ENCODE measurements around the gene SCG5.
"Not testable (repeated sequence)": the region's sequence is repeated elsewhere in the genome, so short reads cannot be mapped to it uniquely, and the experiment has no call there.

SCG5 gene

DNA sequence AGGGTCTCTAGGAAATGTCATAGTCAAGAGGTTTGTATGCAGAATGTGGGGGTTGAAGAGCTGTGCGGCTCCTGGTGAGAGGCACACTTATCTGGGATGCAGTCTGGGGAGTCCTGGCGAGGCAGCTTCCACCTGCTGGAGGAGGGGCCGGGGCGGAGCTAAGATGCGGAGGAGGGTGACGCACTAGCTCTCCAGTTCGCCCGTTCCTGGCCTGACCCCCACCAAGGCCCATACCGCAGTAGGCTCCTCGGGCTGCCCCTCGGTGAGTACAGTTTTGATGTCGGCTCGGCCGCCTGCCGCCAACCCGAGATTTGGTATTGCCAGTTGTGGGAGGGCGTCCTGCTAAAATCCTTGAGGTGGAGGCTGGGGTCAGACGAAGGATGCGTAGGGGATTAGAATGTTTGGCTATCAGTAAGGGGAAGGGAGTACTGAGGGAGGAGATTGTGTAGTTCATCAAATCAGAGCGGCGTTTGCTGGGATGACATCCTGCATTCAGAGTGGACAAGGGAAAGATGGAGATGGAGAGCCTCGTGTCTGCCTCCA lies at the start of gene SCG5:
Gene SCG5, plus strand, starts transcription at position 194 of the 543 bp plus-strand sequence. CDS start 1,883 bp downstream, outside the sequence.
- in situ Hi-C loops (cut with HindIII; ENCODE audit: low sequenced_read_pairs), result no loop called here

- in situ Hi-C loops (cut with HindIII; ENCODE audit: low sequenced_read_pairs), result not testable (repeated sequence)
These were observed 48.4 kb upstream of the SCG5 start, which contains the start of gene GOLGA8N for GRCh38 chr15:32593151-32593550. Gene GOLGA8N (plus strand): TSS chr15:32593456.

GRCh38 chr15:32609518-32609917 lies 32.0 kb upstream of the SCG5 start:
- in situ Hi-C loops (cut with HindIII; ENCODE audit: low sequenced_read_pairs), result not testable (repeated sequence)

DNA sequence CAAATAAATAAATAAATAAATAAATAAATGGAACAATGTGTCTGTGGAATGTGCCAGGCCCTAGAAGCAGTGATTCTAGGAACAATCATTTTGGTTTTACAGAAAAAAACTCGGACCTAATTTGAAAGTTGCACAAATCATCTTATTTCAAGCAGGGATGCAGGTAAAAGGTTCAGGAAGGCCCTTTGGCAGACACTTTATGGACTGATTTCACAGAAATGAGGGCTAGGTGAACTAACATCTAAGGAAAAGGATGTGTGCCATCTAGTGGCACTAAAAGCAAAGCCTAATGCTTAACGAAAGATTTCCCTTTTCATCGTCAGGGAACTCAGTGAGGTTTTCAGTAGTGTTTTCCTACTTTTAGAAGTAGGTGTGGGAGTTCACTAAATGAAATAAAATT lies 30.8 kb upstream of the SCG5 start:
- in situ Hi-C loops (cut with HindIII; ENCODE audit: low sequenced_read_pairs), result not testable (repeated sequence)

GRCh38 chr15:32614712-32615050 lies 26.8 kb upstream of the SCG5 start:
- in situ Hi-C loops (cut with HindIII; ENCODE audit: low sequenced_read_pairs), result not testable (repeated sequence)

DNA sequence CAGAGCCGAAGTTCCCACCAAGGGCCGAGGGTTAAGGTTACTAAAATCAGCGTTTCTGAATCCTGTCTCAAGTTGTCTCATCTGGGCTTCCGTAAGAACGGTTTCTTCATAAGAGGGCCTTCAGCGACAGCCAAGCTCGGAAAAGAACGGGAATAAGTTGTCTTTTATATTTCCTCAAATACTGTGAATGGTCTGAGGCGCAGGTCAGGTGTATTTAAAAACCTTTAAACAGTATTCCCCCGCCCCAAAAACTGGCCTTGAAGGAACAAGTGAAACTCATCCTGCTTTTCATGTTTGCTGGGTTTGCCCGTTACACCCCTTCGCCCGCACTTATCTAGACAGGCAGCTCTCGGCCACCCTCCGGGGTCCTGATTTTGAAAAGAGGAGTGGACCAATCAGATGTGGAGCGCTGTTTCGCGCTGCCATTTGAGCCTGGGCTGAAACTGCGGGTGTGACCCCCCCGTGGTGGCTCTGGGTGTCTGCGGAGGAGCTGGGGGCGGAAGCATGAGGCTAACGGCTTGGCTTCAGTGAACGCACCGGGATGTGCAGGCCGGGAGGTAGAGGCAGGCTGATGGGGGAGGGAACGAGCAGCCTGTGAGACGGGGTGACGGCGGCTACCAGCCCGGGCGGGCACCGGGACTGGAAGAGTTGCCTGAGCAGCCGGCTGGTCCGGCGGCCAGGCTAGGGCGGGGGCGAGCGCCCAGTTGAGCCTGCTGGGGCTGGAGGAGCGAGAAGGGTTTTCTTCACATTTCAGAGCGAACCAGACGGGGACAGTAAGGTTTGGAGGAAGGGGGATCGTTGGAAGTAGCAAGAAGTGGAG lies 26.2 kb upstream of the SCG5 start, which contains the start of gene ARHGAP11A:
Gene ARHGAP11A, plus strand, starts transcription at position 454 of the 820 bp plus-strand sequence. CDS start 708 bp downstream, outside the sequence.
- in situ Hi-C loops (cut with HindIII; ENCODE audit: low sequenced_read_pairs), result not testable (repeated sequence)

DNA sequence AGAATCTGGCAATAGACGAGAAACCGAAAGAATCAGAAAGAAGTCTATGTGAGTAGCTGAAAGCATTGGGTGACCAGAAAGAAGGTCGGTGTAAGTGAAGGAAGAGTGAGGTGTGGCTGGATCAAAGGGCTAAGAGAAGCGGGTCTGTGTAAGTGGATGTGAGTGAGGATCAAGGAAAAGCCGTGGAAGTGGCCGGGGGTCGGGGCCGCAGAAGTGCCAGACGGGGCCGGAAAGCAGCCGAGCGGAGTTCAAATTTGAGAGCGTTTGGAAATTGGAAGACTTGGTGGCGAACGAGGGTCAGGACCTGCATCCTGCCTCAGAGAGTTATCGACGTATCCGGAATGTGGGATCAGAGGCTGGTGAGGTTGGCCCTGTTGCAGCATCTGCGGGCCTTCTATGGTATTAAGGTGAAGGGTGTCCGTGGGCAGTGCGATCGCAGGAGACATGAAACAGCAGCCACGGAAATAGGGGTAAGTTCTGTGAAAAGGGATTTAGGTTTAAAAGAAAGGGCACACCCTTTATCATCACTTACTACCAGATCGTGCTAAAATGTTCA lies 25.6 kb upstream of the SCG5 start:
- in situ Hi-C loops (cut with HindIII; ENCODE audit: low sequenced_read_pairs), result not testable (repeated sequence)

GRCh38 chr15:32636410-32636809 lies 5.1 kb upstream of the SCG5 start:
- in situ Hi-C loops (cut with HindIII; ENCODE audit: low sequenced_read_pairs), result no loop called here

DNA sequence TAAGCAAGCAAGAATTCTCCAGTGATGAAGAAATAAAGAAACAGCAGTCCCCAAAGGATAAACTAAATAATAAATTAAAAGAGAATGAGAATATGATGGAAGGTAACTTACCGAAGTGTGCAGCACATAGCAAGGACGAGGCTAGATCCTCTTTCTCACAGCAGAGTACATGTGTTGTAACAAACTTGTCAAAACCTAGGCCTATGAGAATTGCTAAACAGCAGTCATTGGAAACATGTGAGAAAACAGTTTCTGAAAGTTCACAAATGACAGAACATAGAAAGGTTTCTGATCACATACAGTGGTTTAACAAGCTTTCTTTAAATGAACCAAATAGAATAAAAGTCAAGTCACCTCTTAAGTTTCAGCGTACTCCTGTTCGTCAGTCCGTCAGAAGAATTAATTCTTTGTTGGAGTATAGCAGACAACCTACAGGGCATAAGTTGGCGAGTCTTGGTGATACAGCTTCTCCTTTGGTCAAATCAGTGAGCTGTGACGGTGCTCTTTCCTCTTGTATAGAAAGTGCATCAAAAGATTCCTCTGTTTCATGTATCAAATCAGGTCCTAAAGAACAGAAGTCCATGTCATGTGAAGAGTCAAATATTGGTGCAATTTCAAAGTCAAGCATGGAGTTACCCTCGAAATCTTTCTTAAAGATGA lies 4.5 kb upstream of the SCG5 start:
- in situ Hi-C loops (cut with HindIII; ENCODE audit: low sequenced_read_pairs), result no loop called here

DNA sequence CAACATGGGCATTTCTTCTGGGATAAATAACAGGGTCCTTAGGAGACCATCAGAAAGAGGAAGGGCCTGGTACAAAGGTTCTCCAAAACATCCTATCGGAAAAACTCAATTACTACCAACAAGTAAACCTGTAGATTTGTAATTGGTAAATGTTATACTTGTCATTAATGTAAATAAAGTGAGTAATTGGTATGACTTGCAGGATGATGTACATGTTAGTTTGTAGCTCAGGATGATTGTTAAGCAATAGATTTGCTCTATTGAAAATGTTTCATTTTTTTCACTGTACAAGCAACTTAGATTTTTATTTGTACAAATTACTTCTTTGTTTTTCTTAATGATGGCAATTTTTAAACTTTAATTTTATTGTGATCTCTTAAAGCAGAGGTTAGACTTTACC lies 3.8 kb upstream of the SCG5 start:
- in situ Hi-C loops (cut with HindIII; ENCODE audit: low sequenced_read_pairs), result no loop called here

GRCh38 chr15:32642667-32643435 lies 1.3 kb downstream of the SCG5 start:
- in situ Hi-C loops (cut with HindIII; ENCODE audit: low sequenced_read_pairs), result no loop called here

DNA sequence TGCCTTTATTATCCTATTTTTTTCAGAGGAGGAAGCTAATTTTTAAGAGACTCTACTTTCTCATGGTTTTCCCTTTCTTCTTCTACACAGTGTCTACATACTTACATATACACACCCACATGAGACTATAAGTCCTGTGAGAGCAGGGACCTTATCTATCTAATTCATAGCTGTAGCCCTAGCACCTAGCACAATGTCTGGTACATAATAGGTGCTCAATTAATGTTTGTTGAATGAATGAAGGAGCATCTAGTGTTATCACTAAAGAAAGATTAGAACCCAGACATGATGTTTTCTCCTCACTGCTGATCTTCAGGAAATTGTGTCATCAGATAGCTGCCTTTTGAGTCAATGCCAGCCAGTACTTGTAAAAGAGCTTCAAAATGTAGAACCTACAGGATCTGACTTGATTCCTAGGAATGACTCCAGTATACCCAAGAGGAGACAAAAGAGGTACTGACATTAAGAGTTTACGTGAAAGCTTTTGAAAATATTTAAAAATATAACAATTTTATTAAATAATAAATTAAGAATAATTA lies 2.5 kb downstream of the SCG5 start:
- in situ Hi-C loops (cut with HindIII; ENCODE audit: low sequenced_read_pairs), result no loop called here

- in situ Hi-C loops (cut with HindIII; ENCODE audit: low sequenced_read_pairs), result no loop called here
These were observed 4.8 kb downstream of the SCG5 start for GRCh38 chr15:32646291-32646690.

DNA sequence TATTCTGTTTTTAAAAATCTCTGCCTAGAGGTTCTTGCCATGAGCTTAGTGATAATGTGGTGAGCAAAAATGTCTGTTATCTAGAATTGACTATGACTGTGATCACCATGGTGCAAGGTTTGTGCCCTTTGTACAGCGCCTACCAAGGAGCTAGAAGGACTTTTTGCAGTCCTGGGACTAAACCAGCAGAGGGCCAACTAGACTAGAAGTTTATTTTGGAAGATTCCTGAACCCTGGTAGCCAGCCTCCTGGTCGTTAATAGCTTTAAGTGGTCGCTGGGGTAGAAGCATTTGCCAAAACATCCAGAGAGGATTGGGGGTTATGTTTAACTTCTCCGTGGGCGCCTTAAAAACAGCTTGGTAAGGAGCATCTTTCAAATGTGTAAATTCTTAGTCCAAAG lies 7.8 kb downstream of the SCG5 start:
- in situ Hi-C loops (cut with HindIII; ENCODE audit: low sequenced_read_pairs), result no loop called here

DNA sequence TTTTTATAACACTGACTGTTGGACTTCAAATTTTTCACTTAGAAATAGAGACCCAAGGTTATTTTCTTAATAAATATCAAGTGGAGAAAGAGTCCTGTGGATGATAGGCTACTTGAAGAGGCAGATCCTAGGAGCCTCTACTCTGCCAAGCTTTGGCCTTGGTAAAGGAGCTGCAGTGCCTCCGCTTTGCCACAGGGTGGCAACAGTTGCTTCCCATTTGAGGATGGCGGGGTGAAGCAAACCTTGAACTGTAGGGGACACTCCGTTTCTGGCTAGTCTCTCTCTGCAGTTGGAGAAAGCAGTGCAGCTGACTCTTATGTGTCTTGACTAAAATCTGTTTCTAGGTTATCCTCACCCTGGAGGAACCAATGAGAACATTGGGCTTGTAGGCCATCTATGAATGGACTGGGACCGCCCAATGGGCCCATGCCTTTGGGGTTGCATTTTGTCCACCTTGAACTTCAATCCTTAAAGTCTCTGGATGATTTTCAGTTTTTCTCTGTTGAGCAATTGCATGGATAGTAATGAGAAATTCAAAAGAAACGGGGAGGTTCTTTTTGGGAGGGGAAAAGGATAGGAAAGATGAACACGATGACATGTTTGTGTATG lies 9.8 kb downstream of the SCG5 start:
- in situ Hi-C loops (cut with HindIII; ENCODE audit: low sequenced_read_pairs), result no loop called here

DNA sequence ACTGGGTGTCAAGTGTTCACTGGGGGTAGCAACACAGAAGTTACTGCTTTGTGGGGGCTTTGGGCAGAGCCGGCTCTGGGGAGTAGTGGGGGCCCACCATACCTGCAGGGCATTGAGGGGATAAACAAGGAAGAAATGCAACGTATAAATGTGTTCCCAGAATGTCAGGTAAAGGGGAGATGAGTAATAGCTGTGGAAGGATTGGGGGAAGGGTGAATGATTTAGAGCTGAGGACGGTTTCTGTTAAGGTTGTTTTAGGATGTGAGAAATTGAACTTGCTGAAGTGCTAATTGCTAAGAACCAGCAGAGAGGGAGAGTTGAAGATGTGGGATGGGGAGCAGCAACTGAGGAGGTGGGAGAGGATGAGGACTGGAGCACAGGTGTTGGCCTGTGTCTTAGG lies 10.7 kb downstream of the SCG5 start:
- in situ Hi-C loops (cut with HindIII; ENCODE audit: low sequenced_read_pairs), result no loop called here

DNA sequence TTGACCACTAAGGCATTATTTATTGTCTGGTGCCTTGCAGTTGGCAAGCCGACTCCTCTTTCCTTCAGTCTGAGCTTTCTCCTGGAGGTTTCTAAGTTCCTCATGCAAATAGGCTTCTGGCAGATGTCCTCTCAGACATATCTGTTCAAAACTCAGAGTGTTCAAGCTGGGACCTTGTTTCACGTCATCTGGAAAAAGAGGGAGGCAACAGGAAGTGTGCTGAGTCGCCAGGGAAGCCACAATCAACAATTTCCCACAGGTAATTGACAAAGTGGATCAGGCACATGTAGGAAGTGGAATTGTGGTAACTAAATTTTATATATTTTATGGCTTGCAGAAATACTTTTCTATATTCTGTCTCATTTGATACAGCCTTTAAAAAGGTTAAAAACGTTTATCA lies 14.6 kb downstream of the SCG5 start:
- in situ Hi-C loops (cut with HindIII; ENCODE audit: low sequenced_read_pairs), result no loop called here

- in situ Hi-C loops (cut with HindIII; ENCODE audit: low sequenced_read_pairs), result no loop called here
These were observed 15.0 kb downstream of the SCG5 start for GRCh38 chr15:32656496-32656895.

GRCh38 chr15:32657198-32657883 lies 15.8 kb downstream of the SCG5 start:
- in situ Hi-C loops (cut with HindIII; ENCODE audit: low sequenced_read_pairs), result no loop called here

DNA sequence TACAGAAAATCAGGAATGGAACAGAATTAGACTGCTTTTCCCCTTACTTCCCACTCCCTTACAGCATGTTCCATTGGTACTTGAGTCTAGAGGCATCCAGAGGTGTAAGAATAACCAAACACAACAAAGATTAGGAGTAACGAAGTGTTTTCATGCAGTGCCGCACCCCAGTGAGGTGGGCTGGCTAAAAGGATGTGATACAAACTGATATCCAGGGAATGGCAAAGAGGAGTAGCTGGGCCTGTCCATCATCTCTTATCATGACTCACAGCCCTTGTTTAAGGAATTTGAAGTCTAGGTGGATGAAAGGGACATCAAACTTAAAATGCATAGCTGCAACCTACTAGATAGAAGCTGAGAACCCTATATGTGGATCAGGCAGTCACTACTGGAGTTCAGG lies 16.4 kb downstream of the SCG5 start:
- in situ Hi-C loops (cut with HindIII; ENCODE audit: low sequenced_read_pairs), result no loop called here
